ENCODE results near the gene LRBA.
"Not testable (repeated sequence)": the region's sequence is repeated elsewhere in the genome, so short reads cannot be mapped to it uniquely, and the experiment has no call there.

Gene LRBA

DNA sequence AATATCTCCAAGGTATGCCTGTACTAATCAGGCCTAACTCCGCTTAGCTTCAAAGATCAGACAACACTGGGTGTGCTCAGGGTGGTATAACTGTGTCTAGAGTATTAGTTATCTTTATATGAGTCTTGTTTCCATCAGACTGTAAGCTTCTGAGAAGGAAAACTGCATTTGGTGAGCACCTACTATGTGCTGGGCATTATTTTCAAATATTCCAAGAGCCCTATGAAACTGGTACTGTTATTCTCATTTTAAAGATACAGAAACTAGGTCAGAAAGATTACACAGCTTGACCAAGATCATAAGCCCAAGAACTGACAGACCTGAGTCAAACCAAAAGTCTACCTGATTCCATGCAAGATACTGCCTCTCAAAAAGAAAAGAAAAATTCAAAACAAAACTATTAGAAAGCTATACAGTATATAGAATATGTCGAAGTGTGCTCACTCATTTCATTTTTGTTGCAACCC is 44.4 kb downstream of the LRBA start:
- no peaks in the 10 kb centered on the region for H3K27me3 ChIP-seq (ENCODE audit: control insufficient read depth, insufficient read depth, low read length)
- H3K4me3 ChIP-seq (ENCODE audit: low read depth, low read length) = no peak overlapping the region
- no peaks in the 10 kb centered on the region for H3K36me3 ChIP-seq (ENCODE audit: control insufficient read depth, insufficient read depth, low read length)
- H3K9me3 ChIP-seq (ENCODE audit: control insufficient read depth, insufficient read depth, low read length) = no peaks in the 10 kb centered on the region
- H3K9ac ChIP-seq (ENCODE audit: low read depth, low read length) = no peak overlapping the region
- H3K4me1 ChIP-seq (ENCODE audit: control insufficient read depth, insufficient read depth, low read length) = no peaks in the 10 kb centered on the region

GRCh38 chr4:150964754-150965153 is 50.3 kb downstream of the LRBA start:
- H3K4me1 ChIP-seq (ENCODE audit: control insufficient read depth, insufficient read depth, low read length) = no peaks in the 10 kb centered on the region
- no peaks in the 10 kb centered on the region for H3K27me3 ChIP-seq (ENCODE audit: control insufficient read depth, insufficient read depth, low read length)
- no peaks in the 10 kb centered on the region for H3K36me3 ChIP-seq (ENCODE audit: control insufficient read depth, insufficient read depth, low read length)
- H3K9me3 ChIP-seq (ENCODE audit: control insufficient read depth, insufficient read depth, low read length) = no peaks in the 10 kb centered on the region
- no peak overlapping the region for H3K9ac ChIP-seq (ENCODE audit: low read depth, low read length)
- H3K4me3 ChIP-seq (ENCODE audit: low read depth, low read length) = no peak overlapping the region

GRCh38 chr4:150963602-150964345 is 51.3 kb downstream of the LRBA start:
- not testable (repeated sequence) for H3K9me3 ChIP-seq (ENCODE audit: control insufficient read depth, insufficient read depth, low read length); H3K36me3 ChIP-seq (ENCODE audit: control insufficient read depth, insufficient read depth, low read length); H3K4me1 ChIP-seq (ENCODE audit: control insufficient read depth, insufficient read depth, low read length); H3K4me3 ChIP-seq (ENCODE audit: low read depth, low read length); H3K27me3 ChIP-seq (ENCODE audit: control insufficient read depth, insufficient read depth, low read length); H3K9ac ChIP-seq (ENCODE audit: low read depth, low read length)

- Histone ChIP-seq H3K9me3 (ENCODE audit: control insufficient read depth, insufficient read depth, low read length) (peaks cover 12% of the 10 kb centered on the region), H3K9ac (ENCODE audit: low read depth, low read length) (no peak overlapping the region), H3K36me3 (ENCODE audit: control insufficient read depth, insufficient read depth, low read length) (no peaks in the 10 kb centered on the region), H3K4me1 (ENCODE audit: control insufficient read depth, insufficient read depth, low read length) (no peaks in the 10 kb centered on the region), H3K27me3 (ENCODE audit: control insufficient read depth, insufficient read depth, low read length) (no peaks in the 10 kb centered on the region), H3K4me3 (ENCODE audit: low read depth, low read length) (no peak overlapping the region)
Observed at GRCh38 chr4:150962245-150962644, 52.8 kb downstream of the LRBA start.

DNA sequence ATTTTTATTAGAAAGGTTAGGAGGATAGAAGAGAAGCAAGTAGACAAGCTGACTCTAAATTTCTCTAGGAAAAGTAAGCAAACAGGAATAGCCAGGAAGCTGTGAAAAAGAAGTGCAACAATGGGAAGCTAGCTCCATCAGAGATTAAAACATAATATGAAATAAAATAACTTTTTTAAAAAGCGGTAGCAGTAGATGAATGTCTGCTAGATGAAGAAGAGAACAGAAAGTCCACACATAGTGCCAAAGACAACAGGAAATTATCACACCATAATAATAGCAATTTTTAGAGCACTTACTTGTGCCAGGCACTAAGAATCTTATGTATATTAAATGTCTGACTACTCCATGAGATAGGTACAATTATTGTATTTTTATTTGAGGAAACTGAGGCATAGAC is 53.5 kb downstream of the LRBA start:
- H3K4me3 ChIP-seq (ENCODE audit: low read depth, low read length) = no peak overlapping the region
- H3K36me3 ChIP-seq (ENCODE audit: control insufficient read depth, insufficient read depth, low read length) = no peaks in the 10 kb centered on the region
- H3K9me3 ChIP-seq (ENCODE audit: control insufficient read depth, insufficient read depth, low read length) = peaks cover 14% of the 10 kb centered on the region
- H3K9ac ChIP-seq (ENCODE audit: low read depth, low read length) = no peak overlapping the region
- H3K4me1 ChIP-seq (ENCODE audit: control insufficient read depth, insufficient read depth, low read length) = no peaks in the 10 kb centered on the region
- no peaks in the 10 kb centered on the region for H3K27me3 ChIP-seq (ENCODE audit: control insufficient read depth, insufficient read depth, low read length)

DNA sequence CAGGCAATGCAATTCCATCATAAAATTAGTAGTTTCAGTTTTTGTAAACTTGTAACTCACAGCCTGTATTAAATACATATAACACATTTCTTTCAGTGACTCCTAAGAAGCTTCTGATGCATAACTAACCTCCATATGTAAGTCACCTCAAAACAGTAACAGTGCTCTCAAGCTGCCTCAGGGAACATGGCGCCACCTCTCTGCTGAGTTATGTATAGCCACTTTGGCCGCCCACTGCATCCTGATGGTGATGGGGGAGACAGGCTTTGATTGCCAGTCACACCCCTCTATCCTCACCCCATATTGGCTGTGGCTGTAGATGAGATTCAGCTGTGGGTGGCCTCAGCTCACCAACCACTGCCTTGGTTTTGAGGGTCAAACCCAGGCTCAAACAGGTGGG is 54.3 kb downstream of the LRBA start:
- Histone ChIP-seq H3K9ac (ENCODE audit: low read depth, low read length) (no peak overlapping the region), H3K9me3 (ENCODE audit: control insufficient read depth, insufficient read depth, low read length) (peaks cover 17% of the 10 kb centered on the region), H3K4me1 (ENCODE audit: control insufficient read depth, insufficient read depth, low read length) (no peaks in the 10 kb centered on the region), H3K27me3 (ENCODE audit: control insufficient read depth, insufficient read depth, low read length) (no peaks in the 10 kb centered on the region), H3K4me3 (ENCODE audit: low read depth, low read length) (no peak overlapping the region), H3K36me3 (ENCODE audit: control insufficient read depth, insufficient read depth, low read length) (no peaks in the 10 kb centered on the region)

GRCh38 chr4:150960079-150960478 is 55.0 kb downstream of the LRBA start:
- H3K9ac ChIP-seq (ENCODE audit: low read depth, low read length) = no peak overlapping the region
- peaks cover 17% of the 10 kb centered on the region for H3K9me3 ChIP-seq (ENCODE audit: control insufficient read depth, insufficient read depth, low read length)
- H3K4me1 ChIP-seq (ENCODE audit: control insufficient read depth, insufficient read depth, low read length) = no peaks in the 10 kb centered on the region
- H3K4me3 ChIP-seq (ENCODE audit: low read depth, low read length) = no peak overlapping the region
- no peaks in the 10 kb centered on the region for H3K36me3 ChIP-seq (ENCODE audit: control insufficient read depth, insufficient read depth, low read length)
- no peaks in the 10 kb centered on the region for H3K27me3 ChIP-seq (ENCODE audit: control insufficient read depth, insufficient read depth, low read length)

DNA sequence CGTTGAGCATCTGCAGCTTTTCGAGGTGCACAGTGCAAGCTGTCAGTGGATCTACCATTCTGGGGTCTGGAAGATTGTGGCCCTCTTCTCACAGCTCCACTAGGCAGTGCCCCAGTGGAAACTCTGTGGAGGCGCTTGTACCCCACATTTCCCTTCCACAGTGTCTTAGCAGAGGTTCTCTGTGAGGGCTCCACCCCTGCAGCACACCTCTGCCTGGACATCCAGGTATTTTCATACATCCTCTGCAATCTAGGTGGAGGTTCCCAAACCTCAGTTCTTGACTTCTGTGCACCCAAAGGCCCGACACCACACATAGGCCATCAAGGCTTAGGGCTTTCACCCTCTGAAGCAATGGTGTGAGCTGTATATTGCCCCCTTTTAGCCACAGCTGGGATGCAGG is 57.1 kb downstream of the LRBA start:
- H3K36me3 ChIP-seq (ENCODE audit: control insufficient read depth, insufficient read depth, low read length); H3K4me1 ChIP-seq (ENCODE audit: control insufficient read depth, insufficient read depth, low read length); H3K4me3 ChIP-seq (ENCODE audit: low read depth, low read length); H3K9ac ChIP-seq (ENCODE audit: low read depth, low read length); H3K27me3 ChIP-seq (ENCODE audit: control insufficient read depth, insufficient read depth, low read length): not testable (repeated sequence)
- H3K9me3 ChIP-seq (ENCODE audit: control insufficient read depth, insufficient read depth, low read length) = peaks cover 17% of the 10 kb centered on the region

DNA sequence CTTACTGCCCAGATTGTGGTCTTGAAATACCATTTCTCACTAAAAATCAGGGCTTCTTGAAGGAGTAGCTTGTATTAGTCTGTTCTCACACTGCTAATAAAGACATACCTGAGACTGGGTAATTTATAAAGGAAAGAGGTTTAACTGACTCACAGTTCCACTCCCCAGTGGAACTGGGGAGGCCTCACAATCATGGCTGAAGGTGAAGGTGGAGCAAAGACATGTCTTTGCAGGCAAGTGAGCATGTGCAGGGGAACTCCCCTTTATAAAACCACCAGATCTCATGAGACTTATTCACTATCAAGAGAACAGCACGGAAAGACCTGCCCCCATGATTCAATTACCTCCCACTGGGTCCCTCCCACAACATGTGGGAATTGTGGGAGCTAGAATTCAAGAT is 58.0 kb downstream of the LRBA start:
- not testable (repeated sequence) for H3K9ac ChIP-seq (ENCODE audit: low read depth, low read length); H3K4me3 ChIP-seq (ENCODE audit: low read depth, low read length); H3K36me3 ChIP-seq (ENCODE audit: control insufficient read depth, insufficient read depth, low read length); H3K4me1 ChIP-seq (ENCODE audit: control insufficient read depth, insufficient read depth, low read length); H3K27me3 ChIP-seq (ENCODE audit: control insufficient read depth, insufficient read depth, low read length)
- peaks cover 17% of the 10 kb centered on the region for H3K9me3 ChIP-seq (ENCODE audit: control insufficient read depth, insufficient read depth, low read length)

- H3K9me3 ChIP-seq (ENCODE audit: control insufficient read depth, insufficient read depth, low read length) = peaks cover 17% of the 10 kb centered on the region
- not testable (repeated sequence) for H3K27me3 ChIP-seq (ENCODE audit: control insufficient read depth, insufficient read depth, low read length); H3K36me3 ChIP-seq (ENCODE audit: control insufficient read depth, insufficient read depth, low read length); H3K4me1 ChIP-seq (ENCODE audit: control insufficient read depth, insufficient read depth, low read length); H3K9ac ChIP-seq (ENCODE audit: low read depth, low read length); H3K4me3 ChIP-seq (ENCODE audit: low read depth, low read length)
Observed at GRCh38 chr4:150953916-150954315, 61.2 kb downstream of the LRBA start.

DNA sequence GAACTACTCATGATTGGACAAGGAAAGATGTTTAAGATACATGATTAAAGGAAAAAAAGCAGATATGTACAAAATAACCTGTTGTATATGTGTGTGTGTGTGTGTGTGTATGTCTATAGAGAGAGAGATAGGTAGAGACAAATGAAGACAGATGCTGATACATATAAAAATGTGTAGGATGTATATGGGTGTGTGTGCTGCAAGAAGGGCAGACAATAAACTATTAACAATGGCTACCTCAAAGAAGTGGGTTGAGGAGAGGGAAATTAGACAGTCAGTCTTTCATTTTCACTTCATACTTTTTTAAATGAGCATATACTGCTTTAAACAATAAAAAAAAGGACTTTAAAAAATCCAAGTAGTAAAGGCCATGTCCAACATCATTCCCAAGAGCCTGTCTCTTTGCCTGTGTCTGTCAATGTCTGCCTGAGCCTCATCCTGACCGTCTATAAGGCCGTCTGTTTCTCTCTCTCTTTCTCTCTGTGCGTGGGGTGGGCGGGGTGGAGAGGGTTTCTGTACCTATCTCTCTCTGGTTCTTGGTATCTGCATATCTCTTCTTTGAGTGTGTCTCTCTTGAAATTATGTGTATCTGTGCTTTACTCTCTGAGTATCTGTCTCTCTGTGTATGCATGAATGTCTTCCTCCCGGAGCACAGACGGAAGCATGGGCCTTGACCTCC is 62.8 kb downstream of the LRBA start:
- no peaks in the 10 kb centered on the region for H3K4me1 ChIP-seq (ENCODE audit: control insufficient read depth, insufficient read depth, low read length)
- no peaks in the 10 kb centered on the region for H3K36me3 ChIP-seq (ENCODE audit: control insufficient read depth, insufficient read depth, low read length)
- H3K9ac ChIP-seq (ENCODE audit: low read depth, low read length) = no peak overlapping the region
- H3K9me3 ChIP-seq (ENCODE audit: control insufficient read depth, insufficient read depth, low read length) = peaks cover 6% of the 10 kb centered on the region
- H3K27me3 ChIP-seq (ENCODE audit: control insufficient read depth, insufficient read depth, low read length) = no peaks in the 10 kb centered on the region
- no peak overlapping the region for H3K4me3 ChIP-seq (ENCODE audit: low read depth, low read length)

DNA sequence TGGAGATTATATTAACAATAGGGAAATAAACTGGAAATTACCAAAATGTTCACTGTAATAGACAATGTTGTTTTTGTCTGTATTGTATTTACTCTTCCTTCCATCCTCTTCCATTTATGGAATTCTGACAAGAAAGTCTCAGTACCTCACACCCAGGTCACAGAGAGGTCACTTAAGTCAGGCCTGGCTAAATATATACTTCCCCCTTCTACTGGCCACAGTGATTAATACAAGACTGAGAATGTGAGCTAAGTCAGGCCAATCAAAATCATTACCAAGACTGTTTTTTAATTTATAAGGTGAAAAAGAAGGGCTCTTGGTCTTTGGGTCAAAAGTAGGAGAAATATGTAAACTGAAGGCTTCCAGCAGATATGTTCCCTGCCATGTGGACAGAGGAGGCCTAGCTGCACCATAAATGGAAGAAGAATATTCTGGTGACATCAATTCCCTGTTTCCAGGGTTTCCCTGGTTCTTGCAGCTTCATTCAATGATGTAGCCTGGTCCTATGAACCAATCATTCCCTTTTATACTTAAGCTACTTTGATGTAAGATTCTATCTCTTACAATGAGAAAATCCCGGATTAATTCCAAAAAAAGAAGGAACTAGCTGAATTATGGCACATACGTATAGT is 64.3 kb downstream of the LRBA start:
- H3K27me3 ChIP-seq (ENCODE audit: control insufficient read depth, insufficient read depth, low read length) = no peaks in the 10 kb centered on the region
- H3K4me3 ChIP-seq (ENCODE audit: low read depth, low read length) = no peak overlapping the region
- no peaks in the 10 kb centered on the region for H3K4me1 ChIP-seq (ENCODE audit: control insufficient read depth, insufficient read depth, low read length)
- no peak overlapping the region for H3K9ac ChIP-seq (ENCODE audit: low read depth, low read length)
- no peaks in the 10 kb centered on the region for H3K9me3 ChIP-seq (ENCODE audit: control insufficient read depth, insufficient read depth, low read length)
- no peaks in the 10 kb centered on the region for H3K36me3 ChIP-seq (ENCODE audit: control insufficient read depth, insufficient read depth, low read length)

Data from iPS-15b (cell line).